Umbilical cord (tissue), 2 donors: Measurements from ENCODE around the gene FBXO15. TPM values are rescaled to one million over a fixed set of nuclear protein-coding genes. Genes with fewer than 3 reads are reported as not detected.
A peak's percentile ranks its signal among the peaks of the same experiment; 100 is the strongest.

Experiments
- DNase-seq: peaks from one replicate; pipeline ENCODE4 v3.0.0-alpha.2; 2015; ENCODE audit warnings: low spot score
- total RNA-seq: library from RNA; depleted of rRNA; stranded (reverse); fragments of >200 nt; gene quantifications from one replicate; pipeline ENCODE4 v1.2.3, GENCODE V29; 2014; ENCODE audit warnings: low replicate concordance; ENCODE audit not compliant: insufficient read depth

Gene FBXO15
- total RNA-seq, result 7.5 TPM

GRCh38 chr18:74147779-74148542, at the start of gene FBXO15, which contains the start of gene TIMM21:
Gene FBXO15 (minus strand): TSS chr18:74147834. CDS start chr18:74147785, 49 bp downstream.
Gene TIMM21 (plus strand): TSS chr18:74148523. CDS start chr18:74148809, 286 bp downstream.
- DNase-seq, result peak; percentile 99

- peak; percentile 74 for DNase-seq
Observed at GRCh38 chr18:74196220-74197119, 48.8 kb upstream of the FBXO15 start.

GRCh38 chr18:74194691-74195090, 47.1 kb upstream of the FBXO15 start:
- no peak for DNase-seq

- no peak for DNase-seq
Observed at GRCh38 chr18:74191577-74191976, 43.9 kb upstream of the FBXO15 start.

- DNase-seq, result no peak
Observed at GRCh38 chr18:74190086-74190485, 42.5 kb upstream of the FBXO15 start.

GRCh38 chr18:74186661-74187060, 39.0 kb upstream of the FBXO15 start:
- DNase-seq, result no peak

GRCh38 chr18:74185860-74186259, 38.2 kb upstream of the FBXO15 start:
- DNase-seq, result no peak

GRCh38 chr18:74184875-74185274, 37.2 kb upstream of the FBXO15 start:
- no peak for DNase-seq

- no peak for DNase-seq
Observed at GRCh38 chr18:74183130-74183529, 35.5 kb upstream of the FBXO15 start.

- DNase-seq, result no peak
Observed at GRCh38 chr18:74182335-74182734, 34.7 kb upstream of the FBXO15 start.

- DNase-seq, result no peak
Observed at GRCh38 chr18:74179623-74180199, 32.1 kb upstream of the FBXO15 start.

- DNase-seq, result no peak
Observed at GRCh38 chr18:74178884-74179283, 31.2 kb upstream of the FBXO15 start.

GRCh38 chr18:74175658-74176057, 28.0 kb upstream of the FBXO15 start:
- no peak for DNase-seq

- no peak for DNase-seq
Observed at GRCh38 chr18:74173434-74173750, 25.8 kb upstream of the FBXO15 start.

- DNase-seq, result no peak
Observed at GRCh38 chr18:74172697-74173433, 25.2 kb upstream of the FBXO15 start.

- no peak for DNase-seq
Observed at GRCh38 chr18:74171910-74172606, 24.4 kb upstream of the FBXO15 start.

GRCh38 chr18:74166386-74166785, 18.8 kb upstream of the FBXO15 start:
- no peak for DNase-seq

GRCh38 chr18:74163019-74163660, 15.5 kb upstream of the FBXO15 start:
- peak; percentile 64 for DNase-seq

- DNase-seq, result no peak
Observed at GRCh38 chr18:74155276-74155675, 7.6 kb upstream of the FBXO15 start.

- DNase-seq, result no peak
Observed at GRCh38 chr18:74154716-74155115, 7.1 kb upstream of the FBXO15 start.
